Brain microvascular endothelial cell (primary cell): ENCODE measurements around the gene LRP1B.

Experiments
- DNase-seq: peaks from one replicate; pipeline ENCODE4 v3.0.0-alpha.2; 2020
- H3K27ac ChIP-seq: fragments of 250-450 bp; sonication (Bioruptor Pico); 2 replicates; pipeline ENCODE4 v1.5.1; 2020; ENCODE audit warnings: mild to moderate bottlenecking, moderate library complexity
- H3K27me3 ChIP-seq: fragments of 250-450 bp; sonication (Bioruptor Pico); replicated peaks from 2 replicates; pipeline ENCODE4 v1.5.1; 2020; ENCODE audit warnings: mild to moderate bottlenecking
- H3K36me3 ChIP-seq: fragments of 250-450 bp; sonication (Bioruptor Pico); replicated peaks from 2 replicates; pipeline ENCODE4 v1.5.1; 2020; ENCODE audit warnings: mild to moderate bottlenecking
- H3K4me3 ChIP-seq: 2 replicates; pipeline ENCODE4 v1.5.1; 2011; ENCODE audit warnings: low read depth, mild to moderate bottlenecking, control low read depth, low read length, moderate library complexity
- in situ Hi-C: cut with HindIII; loops from 2 replicates; pipeline ENCODE4 v1.10.0; 2017; ENCODE audit warnings: low sequenced_read_pairs, low pct_ligation_motif_present
- TF ChIP-seq, protein P1 (sequence below): IDR thresholded peaks from 2 replicates; pipeline ENCODE4 v1.5.1; 2011; ENCODE audit warnings: low read depth, mild to moderate bottlenecking, moderate library complexity, low read length, control low read depth, inconsistent platforms; ENCODE audit errors: missing control alignments

LRP1B gene

DNA sequence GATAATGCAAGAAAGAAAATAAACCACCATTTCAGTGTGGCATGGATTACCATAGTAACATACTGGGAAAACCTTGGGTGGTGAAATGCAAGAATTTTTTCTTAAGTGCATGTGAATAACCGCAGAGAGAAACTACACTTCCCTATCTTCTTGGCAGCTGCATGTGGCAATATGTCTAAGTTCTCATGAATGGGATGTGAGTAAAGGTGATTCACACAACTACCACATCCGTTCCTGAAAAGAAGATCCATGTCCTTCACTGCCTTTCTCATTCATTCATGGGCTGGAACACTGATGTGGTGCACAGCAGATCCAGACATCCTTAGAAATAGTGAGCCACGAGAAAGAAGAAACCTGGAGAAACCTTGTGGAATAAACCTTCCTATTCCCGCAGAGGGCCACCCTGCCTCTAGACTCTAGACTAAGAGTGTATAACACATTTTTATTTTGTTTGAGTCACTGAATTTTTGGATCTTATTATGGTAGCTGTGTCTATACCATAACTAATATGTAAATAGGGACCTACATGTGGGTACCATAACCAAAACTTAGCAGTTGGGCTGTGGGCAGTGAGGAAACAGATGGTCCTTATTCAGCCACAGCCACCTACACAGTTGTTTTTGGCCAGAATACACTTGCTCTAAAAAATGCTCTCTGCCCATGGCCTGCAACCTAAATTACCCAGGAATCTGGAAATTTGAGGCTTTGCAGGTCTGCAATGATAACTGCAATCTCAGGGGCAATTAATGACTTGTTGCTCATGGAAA lies 573.3 kb downstream of the LRP1B start:
- TF ChIP-seq, protein P1, sequence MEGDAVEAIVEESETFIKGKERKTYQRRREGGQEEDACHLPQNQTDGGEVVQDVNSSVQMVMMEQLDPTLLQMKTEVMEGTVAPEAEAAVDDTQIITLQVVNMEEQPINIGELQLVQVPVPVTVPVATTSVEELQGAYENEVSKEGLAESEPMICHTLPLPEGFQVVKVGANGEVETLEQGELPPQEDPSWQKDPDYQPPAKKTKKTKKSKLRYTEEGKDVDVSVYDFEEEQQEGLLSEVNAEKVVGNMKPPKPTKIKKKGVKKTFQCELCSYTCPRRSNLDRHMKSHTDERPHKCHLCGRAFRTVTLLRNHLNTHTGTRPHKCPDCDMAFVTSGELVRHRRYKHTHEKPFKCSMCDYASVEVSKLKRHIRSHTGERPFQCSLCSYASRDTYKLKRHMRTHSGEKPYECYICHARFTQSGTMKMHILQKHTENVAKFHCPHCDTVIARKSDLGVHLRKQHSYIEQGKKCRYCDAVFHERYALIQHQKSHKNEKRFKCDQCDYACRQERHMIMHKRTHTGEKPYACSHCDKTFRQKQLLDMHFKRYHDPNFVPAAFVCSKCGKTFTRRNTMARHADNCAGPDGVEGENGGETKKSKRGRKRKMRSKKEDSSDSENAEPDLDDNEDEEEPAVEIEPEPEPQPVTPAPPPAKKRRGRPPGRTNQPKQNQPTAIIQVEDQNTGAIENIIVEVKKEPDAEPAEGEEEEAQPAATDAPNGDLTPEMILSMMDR = no peak
- H3K27ac ChIP-seq = no peak overlapping the region
- DNase-seq = peak; percentile 82
- H3K36me3 ChIP-seq = no peaks in the 10 kb centered on the region
- H3K4me3 ChIP-seq = no peak overlapping the region
- in situ Hi-C loops = no loop called here
- H3K27me3 ChIP-seq = no peaks in the 10 kb centered on the region

DNA sequence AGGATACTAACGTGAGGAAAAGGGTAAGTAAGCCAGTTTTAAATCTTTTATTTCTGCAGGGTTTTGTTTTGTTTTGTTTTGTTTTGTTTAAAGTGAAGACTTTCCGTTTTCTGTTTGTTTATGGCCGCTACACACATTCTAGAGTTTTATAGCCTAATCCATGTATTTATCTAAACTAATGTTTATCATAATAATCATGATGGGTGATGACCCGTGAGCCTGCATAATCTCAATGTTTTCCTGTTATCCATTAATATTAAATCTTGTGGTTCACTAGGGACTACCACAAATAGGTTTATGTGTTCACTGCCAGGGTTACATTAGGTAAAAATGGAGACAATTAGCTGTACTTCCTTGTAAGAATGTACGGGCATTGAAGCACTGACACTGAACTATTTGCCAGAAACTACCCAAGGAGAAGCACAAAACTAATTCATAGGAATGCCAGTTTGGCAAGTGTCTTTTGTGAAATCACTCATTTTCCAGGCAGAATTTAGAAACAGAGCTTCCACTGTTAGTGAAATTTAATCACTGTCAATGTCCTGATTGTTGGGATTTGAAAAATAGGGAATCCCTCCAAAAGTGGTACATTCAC lies 574.8 kb downstream of the LRP1B start:
- no peaks in the 10 kb centered on the region for H3K27me3 ChIP-seq
- no peak overlapping the region for H3K4me3 ChIP-seq
- DNase-seq = no peak
- in situ Hi-C loops = no loop called here
- no peaks in the 10 kb centered on the region for H3K36me3 ChIP-seq
- TF ChIP-seq, protein P1 = no peak
- H3K27ac ChIP-seq = no peak overlapping the region

DNA sequence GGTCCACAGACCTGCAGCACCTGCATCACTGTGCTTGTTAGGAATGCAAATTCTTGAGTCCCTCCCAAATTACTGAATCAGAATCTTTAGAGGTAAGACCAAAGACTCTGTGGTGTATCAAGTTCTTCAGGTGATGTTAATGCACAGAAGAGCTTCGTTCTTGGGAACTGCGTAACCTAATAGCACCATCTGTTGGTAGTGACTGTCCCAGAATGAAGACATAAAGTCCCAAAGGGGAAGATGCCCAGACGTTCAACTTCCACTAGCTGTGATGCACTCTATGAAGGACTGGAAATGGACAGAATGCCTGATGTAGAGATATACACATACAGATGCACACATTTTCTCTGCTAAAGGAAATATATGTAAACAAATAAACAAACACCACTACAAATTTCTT lies 576.0 kb downstream of the LRP1B start:
- DNase-seq = peak; percentile 11

DNA sequence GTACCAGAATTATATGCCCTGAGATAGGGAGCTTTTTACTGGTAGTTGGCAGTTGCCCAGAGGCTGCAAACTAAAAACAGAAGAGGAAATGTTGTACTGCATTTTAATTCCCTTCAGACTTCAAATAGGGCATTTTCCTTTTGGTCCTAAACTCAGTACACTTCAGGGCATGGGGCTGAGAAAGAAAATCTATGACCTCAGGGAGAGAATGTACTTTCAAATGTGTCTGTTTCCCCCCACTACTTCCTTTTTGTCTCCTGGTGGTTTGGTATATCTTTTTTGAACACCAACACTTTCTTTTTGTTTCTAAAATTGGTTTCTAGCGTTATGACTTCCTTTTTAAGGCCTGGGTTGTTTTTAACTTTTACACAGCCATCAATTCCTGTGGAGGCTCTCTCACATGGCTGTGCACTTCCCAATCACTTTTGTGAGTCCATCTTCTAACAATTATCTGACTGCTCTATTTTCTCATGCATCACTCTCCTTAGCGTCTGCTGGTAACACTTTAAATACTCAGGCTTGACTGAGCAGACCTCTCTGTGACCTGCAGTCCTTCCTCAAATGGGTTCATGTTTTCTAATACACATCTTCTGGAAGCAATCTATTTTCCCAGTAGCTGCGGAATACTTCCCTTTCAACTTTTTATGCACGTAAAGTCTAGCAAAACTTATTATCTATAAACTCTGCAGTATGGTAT lies 596.0 kb downstream of the LRP1B start:
- Histone ChIP-seq H3K27me3 (no peaks in the 10 kb centered on the region), H3K4me3 (no peak overlapping the region), H3K36me3 (no peaks in the 10 kb centered on the region), H3K27ac (no peak overlapping the region)
- TF ChIP-seq, protein P1 = no peak
- in situ Hi-C loops = no loop called here
- DNase-seq = no peak

More for the DNA sequence above, 576.0 kb downstream of the LRP1B start:
- no peaks in the 10 kb centered on the region for H3K27me3 ChIP-seq
- H3K4me3 ChIP-seq = no peak overlapping the region
- no peaks in the 10 kb centered on the region for H3K36me3 ChIP-seq
- TF ChIP-seq, protein P1 = peak; percentile 72
- H3K27ac ChIP-seq = no peak overlapping the region
- in situ Hi-C loops = no loop called here

DNA sequence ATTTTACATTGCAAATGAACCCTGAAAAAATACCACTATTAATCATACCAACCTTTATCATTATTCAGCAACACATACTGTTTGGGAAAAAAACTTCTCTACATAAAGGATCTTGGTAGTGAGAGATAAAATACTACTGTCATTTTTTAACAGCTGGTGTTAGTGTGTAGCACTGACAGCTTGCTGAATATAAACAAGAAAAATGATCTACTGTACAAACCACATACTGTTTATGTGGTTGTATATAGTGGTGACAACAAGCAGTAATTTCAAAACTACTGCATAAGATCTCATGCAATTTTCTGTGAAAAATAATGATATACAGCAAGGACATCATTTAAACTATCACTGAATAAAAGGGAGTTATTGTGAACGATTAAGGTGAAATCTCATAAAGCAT lies 601.2 kb downstream of the LRP1B start:
- TF ChIP-seq, protein P1 = no peak

More for the DNA sequence above, 601.2 kb downstream of the LRP1B start:
- Histone ChIP-seq H3K36me3 (no peaks in the 10 kb centered on the region), H3K27ac (no peak overlapping the region), H3K4me3 (no peak overlapping the region), H3K27me3 (no peaks in the 10 kb centered on the region)
- DNase-seq = no peak
- in situ Hi-C loops = no loop called here
